HEK293 (cell line): ENCODE data around the gene RGS6.

ENCODE experiments used
- BCL11B ChIP-seq: fragments of 450-650 bp; formaldehyde crosslinking; IDR thresholded peaks from 2 replicates; pipeline ENCODE4 v1.5.1; 2016; ENCODE audit warnings: low read depth, missing biosample characterization, missing genetic modification characterization
- CTCF ChIP-seq: fragments of 450-650 bp; formaldehyde crosslinking; IDR thresholded peaks from 2 replicates; pipeline ENCODE4 v1.5.1; 2016; ENCODE audit warnings: missing biosample characterization, missing genetic modification characterization
- ZBTB10 ChIP-seq: fragments of 450-650 bp; formaldehyde crosslinking; IDR thresholded peaks from 2 replicates; pipeline ENCODE4 v1.5.1; 2016; ENCODE audit warnings: missing biosample characterization, missing genetic modification characterization
- ZNF2 ChIP-seq: fragments of 450-650 bp; formaldehyde crosslinking; IDR thresholded peaks from 2 replicates; pipeline ENCODE4 v1.5.1; 2016; ENCODE audit warnings: missing biosample characterization, missing genetic modification characterization
- ZNF335 ChIP-seq: fragments of 450-650 bp; formaldehyde crosslinking; conservative IDR thresholded peaks from 2 replicates; pipeline ENCODE4 v1.5.1; 2016; ENCODE audit warnings: missing biosample characterization, missing genetic modification characterization
- ZNF549 ChIP-seq: fragments of 450-650 bp; IDR thresholded peaks from 2 replicates; pipeline ENCODE4 v1.5.1; 2018; ENCODE audit warnings: missing biosample characterization, missing genetic modification characterization, mild to moderate bottlenecking, inconsistent platforms, moderate library complexity
- ZNF660 ChIP-seq: fragments of 450-650 bp; IDR thresholded peaks from 2 replicates; pipeline ENCODE4 v1.5.1; 2018; ENCODE audit warnings: missing biosample characterization, mild to moderate bottlenecking, missing genetic modification characterization
- ZNF747 ChIP-seq: fragments of 450-650 bp; formaldehyde crosslinking; IDR thresholded peaks from 2 replicates; pipeline ENCODE4 v1.5.1; 2016; ENCODE audit warnings: missing biosample characterization, missing genetic modification characterization

- TF ChIP-seq ZNF2 (no peak), ZBTB10 (no peak), ZNF660 (tag by site-specific recombination) (no peak), ZNF747 (tag by site-specific recombination) (no peak), BCL11B (tag by site-specific recombination) (no peak), ZNF549 (tag by site-specific recombination) (no peak), CTCF (tag by site-specific recombination) (no peak), ZNF335 (no peak)
These were observed 516.0 kb downstream of the RGS6 start for GRCh38 chr14:72448212-72448611.
